ENCODE results near the gene ESYT3. TPM values are rescaled to one million over a fixed set of nuclear protein-coding genes. Genes with fewer than 3 reads are reported as not detected.

Gene ESYT3
- polyA plus RNA-seq, 1 experiment: 0.01 TPM

DNA sequence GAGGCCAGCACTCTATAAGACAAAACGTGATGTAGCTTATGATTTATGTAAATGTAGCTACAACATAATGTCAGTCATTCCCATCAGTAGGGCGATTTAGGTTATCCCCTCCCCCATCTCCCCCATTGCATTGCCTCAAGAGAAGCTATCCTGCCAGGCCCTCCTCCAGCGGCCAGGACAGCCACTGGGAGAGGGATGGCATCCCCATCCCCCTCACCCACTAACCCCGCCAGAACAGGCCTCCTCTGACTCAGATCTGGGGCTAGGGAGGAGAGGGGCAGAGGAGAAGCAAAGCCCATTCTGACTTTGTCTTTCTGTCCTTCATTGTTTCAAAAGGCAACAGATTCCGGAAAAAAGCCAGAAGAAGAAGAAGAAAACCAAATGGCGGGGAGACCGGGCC lies 32.6 kb upstream of the ESYT3 start:
- TF ChIP-seq, protein P1, sequence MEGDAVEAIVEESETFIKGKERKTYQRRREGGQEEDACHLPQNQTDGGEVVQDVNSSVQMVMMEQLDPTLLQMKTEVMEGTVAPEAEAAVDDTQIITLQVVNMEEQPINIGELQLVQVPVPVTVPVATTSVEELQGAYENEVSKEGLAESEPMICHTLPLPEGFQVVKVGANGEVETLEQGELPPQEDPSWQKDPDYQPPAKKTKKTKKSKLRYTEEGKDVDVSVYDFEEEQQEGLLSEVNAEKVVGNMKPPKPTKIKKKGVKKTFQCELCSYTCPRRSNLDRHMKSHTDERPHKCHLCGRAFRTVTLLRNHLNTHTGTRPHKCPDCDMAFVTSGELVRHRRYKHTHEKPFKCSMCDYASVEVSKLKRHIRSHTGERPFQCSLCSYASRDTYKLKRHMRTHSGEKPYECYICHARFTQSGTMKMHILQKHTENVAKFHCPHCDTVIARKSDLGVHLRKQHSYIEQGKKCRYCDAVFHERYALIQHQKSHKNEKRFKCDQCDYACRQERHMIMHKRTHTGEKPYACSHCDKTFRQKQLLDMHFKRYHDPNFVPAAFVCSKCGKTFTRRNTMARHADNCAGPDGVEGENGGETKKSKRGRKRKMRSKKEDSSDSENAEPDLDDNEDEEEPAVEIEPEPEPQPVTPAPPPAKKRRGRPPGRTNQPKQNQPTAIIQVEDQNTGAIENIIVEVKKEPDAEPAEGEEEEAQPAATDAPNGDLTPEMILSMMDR (IDR thresholded peaks at IDR 0.05; ENCODE audit: low read depth, low read length): no peak
- POLR2A ChIA-PET: no interaction called here
- H3K27ac ChIP-seq (ENCODE audit: low read depth, low read length): no peak overlapping the region

DNA sequence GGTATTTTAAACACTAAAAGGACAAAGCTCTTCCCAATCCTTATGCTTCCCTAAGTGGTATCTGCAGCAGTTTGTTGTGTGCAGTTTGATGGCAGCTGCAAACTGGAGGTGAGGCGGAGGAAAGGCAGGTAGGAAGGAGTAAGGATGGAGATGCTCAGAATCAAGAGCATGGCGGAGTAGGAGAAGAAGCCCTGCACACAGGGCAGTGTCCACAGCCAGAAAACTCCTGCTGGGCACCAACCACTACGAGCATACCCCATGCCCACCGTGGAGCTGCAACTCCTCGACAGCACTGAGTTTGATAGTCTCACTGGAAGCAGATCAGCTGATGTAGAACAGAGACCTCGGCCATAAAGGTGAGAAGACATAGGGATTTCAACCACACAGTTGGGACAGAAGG lies 30.3 kb upstream of the ESYT3 start:
- no peak overlapping the region for H3K4me3 ChIP-seq (ENCODE audit: low read depth, low read length)
- no peak for DNase-seq (ENCODE audit: low read depth, low spot score)
- TF ChIP-seq, protein P1 (IDR thresholded peaks at IDR 0.05; ENCODE audit: low read depth, low read length): no peak
- no peaks in the 10 kb centered on the region for H3K9me3 ChIP-seq (ENCODE audit: control insufficient read depth, insufficient read depth, low read length)
- ChIA-PET POLR2A (no interaction called here), CTCF (interaction anchor here (11.2 kb wide), 1 partner anchor 12 kb away, joined by 119 read pairs; no protein-coding TSS in a partner anchor)
- no peak overlapping the region for H3K27ac ChIP-seq (ENCODE audit: low read depth, low read length)
- no peaks in the 10 kb centered on the region for H3K27me3 ChIP-seq (ENCODE audit: control insufficient read depth, insufficient read depth, low read length)

More for the DNA sequence above, 32.6 kb upstream of the ESYT3 start:
- H3K9me3 ChIP-seq (ENCODE audit: control insufficient read depth, insufficient read depth, low read length): no peaks in the 10 kb centered on the region
- no peak for DNase-seq (ENCODE audit: low read depth, low spot score)
- CTCF ChIA-PET: interaction anchor here (11.2 kb wide), 1 partner anchor 14 kb away, joined by 119 read pairs; no protein-coding TSS in a partner anchor
- H3K4me3 ChIP-seq (ENCODE audit: low read depth, low read length): no peak overlapping the region
- no peaks in the 10 kb centered on the region for H3K27me3 ChIP-seq (ENCODE audit: control insufficient read depth, insufficient read depth, low read length)

DNA sequence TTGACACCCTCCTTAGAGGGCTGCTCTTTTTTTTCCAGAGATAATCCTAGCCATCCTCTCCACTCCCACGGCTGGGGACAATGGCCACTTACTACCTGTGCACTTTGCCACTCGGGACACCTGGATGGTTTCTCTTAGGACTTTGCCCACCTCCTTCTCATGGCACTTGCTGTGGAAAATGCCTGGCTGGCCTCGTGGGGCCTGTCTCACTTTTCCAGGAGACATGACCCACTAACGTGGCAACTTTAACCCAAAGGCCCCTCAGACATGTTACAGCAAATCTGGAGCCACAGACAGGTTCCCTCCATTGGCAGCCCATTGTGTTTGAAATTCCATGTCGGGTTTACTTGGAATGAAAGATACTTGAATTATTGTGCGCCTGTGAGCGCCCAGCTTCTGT lies 29.4 kb upstream of the ESYT3 start:
- ChIA-PET CTCF (interaction anchor here (11.2 kb wide), 1 partner anchor 11 kb away, joined by 119 read pairs; no protein-coding TSS in a partner anchor), POLR2A (no interaction called here)
- Histone ChIP-seq H3K27me3 (ENCODE audit: control insufficient read depth, insufficient read depth, low read length) (no peaks in the 10 kb centered on the region), H3K4me3 (ENCODE audit: low read depth, low read length) (no peak overlapping the region), H3K27ac (ENCODE audit: low read depth, low read length) (no peak overlapping the region), H3K9me3 (ENCODE audit: control insufficient read depth, insufficient read depth, low read length) (no peaks in the 10 kb centered on the region)
- TF ChIP-seq, protein P1 (IDR thresholded peaks at IDR 0.05; ENCODE audit: low read depth, low read length): no peak
- DNase-seq (ENCODE audit: low read depth, low spot score): no peak

DNA sequence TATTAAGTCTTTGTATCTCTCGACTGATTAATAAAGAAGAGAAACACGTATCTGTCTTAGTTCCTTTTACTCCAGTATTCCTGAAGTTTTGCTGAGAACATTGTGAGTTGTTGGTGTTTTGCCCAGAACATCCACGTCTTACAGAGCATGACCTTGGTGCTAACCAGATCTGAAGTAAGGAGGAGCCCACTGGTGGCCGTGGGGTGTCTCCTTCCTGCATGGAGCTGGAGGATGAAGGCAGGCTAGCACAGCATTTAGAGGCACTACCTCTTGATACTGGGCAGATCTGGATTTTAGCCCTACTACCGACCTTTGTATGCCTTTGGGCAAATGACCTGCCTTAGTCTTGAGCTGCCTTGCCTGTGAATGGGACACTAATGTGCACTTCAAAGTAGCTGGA lies 28.9 kb upstream of the ESYT3 start:
- no peak for DNase-seq (ENCODE audit: low read depth, low spot score)
- TF ChIP-seq, protein P1 (IDR thresholded peaks at IDR 0.05; ENCODE audit: low read depth, low read length): no peak
- Histone ChIP-seq H3K27ac (ENCODE audit: low read depth, low read length) (no peak overlapping the region), H3K9me3 (ENCODE audit: control insufficient read depth, insufficient read depth, low read length) (no peaks in the 10 kb centered on the region), H3K27me3 (ENCODE audit: control insufficient read depth, insufficient read depth, low read length) (no peaks in the 10 kb centered on the region), H3K4me3 (ENCODE audit: low read depth, low read length) (no peak overlapping the region)
- ChIA-PET POLR2A (no interaction called here), CTCF (interaction anchor here (11.2 kb wide), 1 partner anchor 11 kb away, joined by 119 read pairs; no protein-coding TSS in a partner anchor)

DNA sequence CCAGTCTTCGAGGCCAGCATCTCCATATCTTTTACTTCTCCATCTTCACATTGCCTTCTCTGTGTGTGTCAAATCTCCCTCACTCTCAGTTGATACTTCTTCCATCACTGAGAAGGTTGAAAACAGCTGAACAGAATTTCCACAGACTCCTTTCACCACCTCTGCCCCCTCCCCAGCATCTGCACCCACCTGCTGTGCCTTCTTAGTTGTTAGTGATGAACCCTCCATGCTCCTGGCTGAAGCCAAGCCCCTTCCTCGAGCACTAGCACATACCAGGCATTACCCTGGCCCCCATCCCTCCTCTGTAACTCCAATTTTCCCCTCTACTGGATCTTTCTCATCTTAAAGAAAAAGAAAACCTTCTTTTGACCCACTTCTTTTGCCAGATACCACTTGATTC lies 27.8 kb upstream of the ESYT3 start:
- H3K27me3 ChIP-seq (ENCODE audit: control insufficient read depth, insufficient read depth, low read length): no peaks in the 10 kb centered on the region
- TF ChIP-seq, protein P1 (IDR thresholded peaks at IDR 0.05; ENCODE audit: low read depth, low read length): no peak
- DNase-seq (ENCODE audit: low read depth, low spot score): no peak
- CTCF ChIA-PET: interaction anchor here (11.2 kb wide), 1 partner anchor 10 kb away, joined by 119 read pairs; no protein-coding TSS in a partner anchor
- H3K4me3 ChIP-seq (ENCODE audit: low read depth, low read length): no peak overlapping the region
- H3K9me3 ChIP-seq (ENCODE audit: control insufficient read depth, insufficient read depth, low read length): no peaks in the 10 kb centered on the region
- POLR2A ChIA-PET: no interaction called here
- no peak overlapping the region for H3K27ac ChIP-seq (ENCODE audit: low read depth, low read length)
